Suprapubic skin (tissue), 4 donors: ENCODE results near the gene HYOU1. TPM values are rescaled to one million over a fixed set of nuclear protein-coding genes. Genes with fewer than 3 reads are reported as not detected.

Experiments
- DNase-seq, 2 donors: peaks; one replicate each; pipeline ENCODE4 v3.0.0-alpha.2; 2019; ENCODE audit warnings: low spot score in 2 of 2
- H3K27ac ChIP-seq: fragments of 200-600 bp; sonication (generic); one replicate; pipeline ENCODE4 v1.5.1; 2019
- H3K27me3 ChIP-seq: fragments of 200-600 bp; sonication (generic); one replicate; pipeline ENCODE4 v1.5.1; 2019
- H3K36me3 ChIP-seq: fragments of 200-600 bp; sonication (generic); one replicate; pipeline ENCODE4 v1.5.1; 2019
- H3K4me1 ChIP-seq: fragments of 200-600 bp; sonication (generic); one replicate; pipeline ENCODE4 v1.5.1; 2019
- H3K4me3 ChIP-seq: fragments of 200-600 bp; sonication (generic); one replicate; pipeline ENCODE4 v1.5.1; 2019; ENCODE audit warnings: mild to moderate bottlenecking
- H3K9me3 ChIP-seq: fragments of 200-600 bp; sonication (generic); one replicate; pipeline ENCODE4 v1.5.1; 2019
- EP300 ChIP-seq: sonication (generic); formaldehyde crosslinking; IDR thresholded peaks from one replicate; pipeline ENCODE4 v1.6.1; 2017; ENCODE audit warnings: antibody characterized with exemption
- POLR2A ChIP-seq, 2 donors: fragments of 450-650 bp; IDR thresholded peaks; one replicate each; pipeline ENCODE4 v1.6.1; 2017; ENCODE audit warnings: antibody characterized with exemption in 2 of 2, mild to moderate bottlenecking in 2 of 2, moderate library complexity in 2 of 2
- POLR2AphosphoS5 ChIP-seq, 3 donors: sonication (generic); formaldehyde crosslinking; IDR thresholded peaks; one replicate each; pipeline ENCODE4 v1.6.1; 2017; ENCODE audit warnings: antibody characterized with exemption in 3 of 3
- WGBS: methylation state at CpG from one replicate; pipeline ENCODE4 v1.1.5; 2018; 5-methylcytosine and 5-hydroxymethylcytosine counted together
- total RNA-seq, 4 donors: library from RNA; depleted of rRNA; stranded (reverse); fragments of >200 nt; gene quantifications; one replicate each; pipeline ENCODE4 v1.1.0, GENCODE V29; 2016
- TF ChIP-seq, protein P1 (sequence below), 2 donors: fragments of 200-600 bp in 1 of 2; fragments of 450-650 bp in 1 of 2; sonication (generic) in 1 of 2; IDR thresholded peaks; one replicate each; pipeline ENCODE4 v1.5.1; 2016 to 2019; ENCODE audit warnings: antibody characterized with exemption in 2 of 2, mild to moderate bottlenecking in 1 of 2, moderate library complexity in 1 of 2

HYOU1 gene
- total RNA-seq, 4 donors from 2014 or later = 26.2 to 50.7 (median 46.2) TPM

DNA sequence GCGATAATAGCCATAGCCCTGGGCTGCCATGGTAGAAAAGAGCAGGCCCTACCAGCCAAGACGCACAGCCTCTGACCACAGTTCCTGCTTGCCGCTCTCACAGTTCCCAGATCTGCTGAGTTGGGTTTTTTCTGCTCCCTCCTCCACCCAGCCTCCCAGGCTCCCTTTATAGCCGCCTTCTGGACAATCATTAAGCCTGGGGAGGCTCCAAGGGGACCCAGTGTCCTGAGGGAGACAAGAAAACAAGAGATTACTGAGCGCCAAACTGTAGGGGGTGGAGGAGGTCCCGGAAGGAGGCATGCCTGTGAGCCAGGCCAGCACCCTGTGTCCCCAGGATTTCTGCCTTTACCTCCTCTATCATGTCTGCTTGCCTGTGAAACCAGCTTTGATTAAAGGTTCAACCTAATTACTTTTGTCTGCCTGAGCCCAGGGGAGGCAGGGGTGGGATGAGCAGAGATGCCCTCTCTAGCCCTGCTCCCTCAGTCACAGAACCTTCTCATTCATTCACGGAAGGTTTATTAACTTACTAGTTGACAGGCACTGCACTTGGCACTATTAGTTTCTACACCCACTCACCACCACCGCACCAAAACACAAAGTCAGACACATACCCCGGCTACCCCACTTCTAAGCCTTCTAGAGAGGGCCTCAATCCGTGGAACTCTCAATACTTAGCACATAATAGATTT, 27.5 kb downstream of the HYOU1 start:
- TF ChIP-seq POLR2AphosphoS5 (IDR thresholded peaks at IDR 0.05) (no peak), EP300 (no peak), POLR2A (IDR thresholded peaks at IDR 0.05) (no peak)
- TF ChIP-seq, protein P1, sequence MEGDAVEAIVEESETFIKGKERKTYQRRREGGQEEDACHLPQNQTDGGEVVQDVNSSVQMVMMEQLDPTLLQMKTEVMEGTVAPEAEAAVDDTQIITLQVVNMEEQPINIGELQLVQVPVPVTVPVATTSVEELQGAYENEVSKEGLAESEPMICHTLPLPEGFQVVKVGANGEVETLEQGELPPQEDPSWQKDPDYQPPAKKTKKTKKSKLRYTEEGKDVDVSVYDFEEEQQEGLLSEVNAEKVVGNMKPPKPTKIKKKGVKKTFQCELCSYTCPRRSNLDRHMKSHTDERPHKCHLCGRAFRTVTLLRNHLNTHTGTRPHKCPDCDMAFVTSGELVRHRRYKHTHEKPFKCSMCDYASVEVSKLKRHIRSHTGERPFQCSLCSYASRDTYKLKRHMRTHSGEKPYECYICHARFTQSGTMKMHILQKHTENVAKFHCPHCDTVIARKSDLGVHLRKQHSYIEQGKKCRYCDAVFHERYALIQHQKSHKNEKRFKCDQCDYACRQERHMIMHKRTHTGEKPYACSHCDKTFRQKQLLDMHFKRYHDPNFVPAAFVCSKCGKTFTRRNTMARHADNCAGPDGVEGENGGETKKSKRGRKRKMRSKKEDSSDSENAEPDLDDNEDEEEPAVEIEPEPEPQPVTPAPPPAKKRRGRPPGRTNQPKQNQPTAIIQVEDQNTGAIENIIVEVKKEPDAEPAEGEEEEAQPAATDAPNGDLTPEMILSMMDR (IDR thresholded peaks at IDR 0.05) = no peak
- Histone ChIP-seq H3K4me1 (peaks cover 26% of the 10 kb centered on the region), H3K27ac (peak overlapping the region; percentile 92)

DNA sequence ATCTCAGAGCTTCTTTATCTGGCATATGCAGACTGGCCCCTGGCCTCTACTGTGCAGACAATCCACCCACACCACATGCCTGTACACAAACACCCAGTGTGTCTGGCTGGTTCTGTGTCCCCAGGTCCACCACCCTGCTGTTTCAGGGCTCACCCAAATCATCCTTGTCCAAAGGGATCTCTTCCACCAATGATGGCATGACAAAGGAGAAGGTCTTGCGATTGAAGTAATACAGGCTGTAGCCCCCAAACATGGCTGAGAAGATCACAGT, 28.0 kb downstream of the HYOU1 start:
- Histone ChIP-seq H3K27ac (no peak overlapping the region), H3K4me3 (peak overlapping the region; percentile 88), H3K27me3 (no peaks in the 10 kb centered on the region), H3K9me3 (no peaks in the 10 kb centered on the region), H3K4me1 (peaks cover 26% of the 10 kb centered on the region), H3K36me3 (peaks cover 16% of the 10 kb centered on the region)
- 89% methylated on average over 1 of the region's 1 CpG for WGBS
- DNase-seq = no peak
- TF ChIP-seq POLR2A (IDR thresholded peaks at IDR 0.05) (no peak), POLR2AphosphoS5 (IDR thresholded peaks at IDR 0.05) (no peak), EP300 (no peak)
- TF ChIP-seq, protein P1 (IDR thresholded peaks at IDR 0.05) = no peak

More for the DNA sequence above, 27.5 kb downstream of the HYOU1 start:
- no peak for DNase-seq
- H3K36me3 ChIP-seq = peaks cover 12% of the 10 kb centered on the region
- H3K4me3 ChIP-seq = peak overlapping the region; percentile 88
- H3K27me3 ChIP-seq = no peaks in the 10 kb centered on the region
- 40% methylated on average over 8 of the region's 10 CpGs for WGBS
- H3K9me3 ChIP-seq = no peaks in the 10 kb centered on the region

DNA sequence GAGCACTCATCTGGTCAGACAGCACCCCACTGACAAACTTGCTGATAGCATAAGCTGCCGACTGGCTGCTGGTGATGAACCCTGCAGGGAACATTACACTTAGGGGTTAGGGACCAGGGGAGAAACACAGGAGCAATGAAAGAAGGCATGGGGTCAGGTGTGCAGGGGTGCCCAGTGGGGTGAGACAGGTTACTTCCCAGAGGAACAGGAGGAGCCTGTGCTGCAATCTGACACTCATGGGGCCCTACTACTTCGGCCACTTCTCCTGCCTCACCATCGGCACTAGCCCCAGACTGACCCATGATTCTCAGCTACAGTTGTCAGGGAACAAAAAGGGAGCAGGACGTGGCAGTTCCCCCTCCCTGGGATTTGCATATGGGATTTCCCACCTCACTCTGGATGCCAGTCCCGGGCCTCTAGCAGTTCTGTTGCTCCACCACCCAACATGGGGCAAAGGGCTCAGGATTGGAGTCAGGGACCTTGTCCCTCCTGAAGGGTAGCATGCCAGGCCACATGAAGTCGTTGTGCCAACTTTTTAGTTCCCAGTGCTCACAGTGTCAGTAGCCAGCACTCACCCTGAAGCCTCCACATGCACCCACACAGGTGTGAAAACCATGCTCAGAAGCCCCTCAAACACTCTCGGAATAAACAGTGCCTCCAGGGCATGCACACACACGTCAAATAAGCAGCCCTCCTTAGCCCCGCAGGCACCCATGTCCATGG, 28.5 kb downstream of the HYOU1 start:
- no peak overlapping the region for H3K4me3 ChIP-seq

DNA sequence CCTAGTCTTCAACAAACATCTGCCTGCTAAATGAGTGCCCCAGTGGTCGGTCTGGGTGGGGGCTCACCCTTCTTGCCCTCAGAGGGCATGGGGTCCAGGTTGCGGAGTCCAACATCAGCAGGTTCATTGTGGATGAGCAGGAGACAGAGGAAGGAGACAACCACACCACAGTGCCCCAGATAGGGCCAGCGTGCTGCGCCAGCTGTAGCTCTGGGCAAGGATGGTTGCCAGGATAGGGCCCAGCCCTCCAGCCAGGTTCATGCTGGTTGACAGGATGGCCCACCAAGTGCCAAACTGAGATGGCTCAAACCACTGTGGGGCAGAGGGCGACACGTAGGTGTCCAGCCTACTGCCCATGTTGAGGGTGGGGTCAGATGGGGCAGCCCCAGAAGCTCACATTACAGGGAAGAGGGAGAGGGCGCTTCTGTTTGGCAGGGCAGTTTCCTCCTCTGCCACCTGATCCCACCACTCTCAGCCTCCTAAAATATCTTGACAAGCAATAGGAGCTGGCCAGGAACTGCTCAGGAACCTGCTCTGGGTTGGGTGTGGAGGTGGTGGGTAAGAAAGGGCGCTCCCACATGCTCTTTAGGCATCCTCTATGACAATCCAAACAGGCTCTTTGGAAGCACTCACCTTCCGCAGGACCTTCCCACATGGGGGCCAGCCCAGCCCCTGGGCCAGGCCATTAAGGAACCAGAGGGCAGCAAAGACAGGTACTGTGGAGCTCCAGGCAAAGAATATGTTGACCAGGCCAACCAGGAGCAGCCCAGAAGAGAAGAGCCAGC, 29.3 kb downstream of the HYOU1 start:
- WGBS = 91% methylated on average over 6 of the region's 9 CpGs
- no peaks in the 10 kb centered on the region for H3K27me3 ChIP-seq
- H3K4me1 ChIP-seq = peaks cover 28% of the 10 kb centered on the region
- no peak for DNase-seq
- no peak overlapping the region for H3K27ac ChIP-seq
- H3K4me3 ChIP-seq = no peak overlapping the region
- H3K9me3 ChIP-seq = no peaks in the 10 kb centered on the region
- TF ChIP-seq POLR2A (IDR thresholded peaks at IDR 0.05) (no peak), EP300 (no peak), POLR2AphosphoS5 (IDR thresholded peaks at IDR 0.05) (no peak)
- TF ChIP-seq, protein P1 (IDR thresholded peaks at IDR 0.05) = no peak
- H3K36me3 ChIP-seq = peaks cover 27% of the 10 kb centered on the region

More for the DNA sequence above, 28.5 kb downstream of the HYOU1 start:
- Histone ChIP-seq H3K27ac (no peak overlapping the region), H3K9me3 (no peaks in the 10 kb centered on the region), H3K36me3 (peaks cover 21% of the 10 kb centered on the region), H3K4me1 (peaks cover 26% of the 10 kb centered on the region), H3K27me3 (no peaks in the 10 kb centered on the region)
- no peak for DNase-seq
- 71% methylated on average over 3 of the region's 9 CpGs for WGBS
- TF ChIP-seq EP300 = no peak
- TF ChIP-seq, protein P1 (IDR thresholded peaks at IDR 0.05) = no peak
- no peak for TF ChIP-seq POLR2AphosphoS5 (IDR thresholded peaks at IDR 0.05)
- no peak for TF ChIP-seq POLR2A (IDR thresholded peaks at IDR 0.05)

DNA sequence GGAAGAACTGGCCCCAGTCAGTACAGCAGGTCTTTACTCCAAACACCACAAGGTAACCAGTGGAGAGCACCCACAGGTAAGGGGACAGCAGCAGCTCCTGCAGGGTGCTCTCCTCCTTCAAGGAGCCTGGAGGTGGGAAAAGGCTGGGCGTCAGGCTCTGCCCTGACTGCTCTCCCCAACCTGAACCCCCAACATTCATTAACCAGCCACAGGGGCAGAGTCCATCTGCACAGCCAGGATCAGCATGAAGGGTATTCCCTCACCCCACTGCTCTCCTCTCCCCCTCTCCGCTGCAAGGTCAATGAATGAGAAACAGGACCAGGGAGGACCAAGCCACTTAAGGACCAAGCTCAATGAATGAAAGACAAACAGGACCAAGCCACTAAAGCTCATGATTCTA, 30.0 kb downstream of the HYOU1 start:
- Histone ChIP-seq H3K27me3 (no peaks in the 10 kb centered on the region), H3K4me3 (no peak overlapping the region), H3K36me3 (peaks cover 31% of the 10 kb centered on the region), H3K9me3 (no peaks in the 10 kb centered on the region), H3K27ac (no peak overlapping the region), H3K4me1 (peaks cover 28% of the 10 kb centered on the region)
- TF ChIP-seq POLR2A (IDR thresholded peaks at IDR 0.05) (no peak), EP300 (no peak), POLR2AphosphoS5 (IDR thresholded peaks at IDR 0.05) (no peak)
- TF ChIP-seq, protein P1 (IDR thresholded peaks at IDR 0.05) = no peak
- DNase-seq = no peak
- 100% methylated on average over 2 of the region's 2 CpGs for WGBS
